HG03575 (cell line): ENCODE measurements around the gene CUL1.

Source experiments
- ATAC-seq: cut with Tn5 transposase; IDR thresholded peaks from one replicate; pipeline ENCODE4 v1.9.1; 2021; ENCODE audit not compliant: unreplicated experiment, insufficient number of reproducible peaks, low FRiP score; ENCODE audit errors: extremely low read depth

CUL1 gene

DNA sequence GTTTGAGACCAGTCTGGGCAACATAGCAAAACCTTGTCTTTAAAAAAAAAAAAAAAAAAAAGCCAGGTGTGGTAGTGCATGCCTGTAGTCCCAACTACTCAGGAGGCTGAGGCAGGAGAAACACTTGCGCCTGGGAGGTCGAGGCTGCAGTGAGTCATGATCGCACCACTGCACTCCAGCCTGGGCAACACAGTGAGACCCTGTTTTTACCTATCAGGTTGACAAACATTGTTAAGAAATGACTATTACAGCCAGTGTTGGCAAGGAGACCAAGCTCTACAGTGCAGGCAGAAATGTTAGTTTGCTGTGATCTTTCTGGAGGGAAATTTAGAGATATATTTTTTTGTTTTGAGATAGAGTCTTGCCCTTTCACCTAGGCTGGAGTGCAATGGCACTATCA lies 37.3 kb downstream of the CUL1 start:
- ATAC-seq: no peak

DNA sequence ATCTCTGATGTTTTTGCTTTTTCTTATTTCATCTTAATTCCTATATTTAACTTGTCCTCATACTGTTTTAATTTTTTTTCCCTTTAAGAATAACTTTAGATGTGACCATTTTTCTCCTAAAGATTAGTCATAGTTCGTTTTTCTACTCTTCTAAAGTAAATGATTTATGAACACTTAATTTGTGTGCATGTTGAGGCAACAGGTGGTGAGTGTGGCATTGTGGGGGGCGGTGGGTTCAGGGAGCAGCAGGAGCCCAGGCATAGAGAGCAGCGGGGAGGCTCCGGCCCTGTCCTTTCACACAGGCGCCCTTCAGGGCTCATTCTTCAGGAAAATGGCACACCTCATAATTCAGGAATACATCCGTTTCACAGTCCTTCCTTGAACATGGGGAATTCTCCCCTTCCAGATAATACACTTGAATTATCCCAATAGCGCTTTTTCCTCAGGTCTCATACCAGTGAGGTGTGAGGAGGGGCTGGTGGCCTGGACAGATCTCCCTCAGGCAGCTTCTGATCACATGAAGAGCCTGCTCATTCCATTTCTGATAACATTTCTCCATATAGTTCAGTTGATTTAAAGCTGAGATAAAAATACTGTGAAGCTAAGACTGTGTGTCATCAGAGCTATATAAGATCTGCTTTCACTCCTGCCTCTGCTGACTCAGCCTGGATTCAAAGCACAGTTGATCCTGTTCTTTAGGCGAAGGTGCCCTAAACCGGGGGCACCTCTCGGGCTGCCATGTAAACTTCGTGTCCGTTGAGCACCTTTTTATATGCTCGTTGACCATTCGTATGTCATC lies 40.2 kb downstream of the CUL1 start:
- ATAC-seq: no peak

DNA sequence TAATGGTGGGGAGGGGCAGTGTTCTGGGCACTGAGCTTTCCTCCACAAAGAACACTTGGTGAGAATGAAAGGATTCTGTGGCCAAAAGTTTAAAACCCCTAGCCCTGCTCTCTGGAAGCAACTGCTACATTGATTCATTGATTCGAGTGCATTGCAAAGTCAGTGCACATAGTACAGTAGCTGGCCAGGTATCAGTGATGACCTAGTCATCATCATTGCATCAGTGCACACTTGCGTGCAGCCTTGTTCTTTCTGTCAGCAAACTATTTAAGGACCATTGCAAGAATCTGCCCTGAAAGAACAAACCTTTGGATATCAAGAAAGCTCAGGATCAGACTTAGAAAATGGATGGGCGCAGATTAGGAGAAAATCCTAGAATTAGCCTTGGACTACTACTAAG lies 47.4 kb downstream of the CUL1 start:
- no peak for ATAC-seq

DNA sequence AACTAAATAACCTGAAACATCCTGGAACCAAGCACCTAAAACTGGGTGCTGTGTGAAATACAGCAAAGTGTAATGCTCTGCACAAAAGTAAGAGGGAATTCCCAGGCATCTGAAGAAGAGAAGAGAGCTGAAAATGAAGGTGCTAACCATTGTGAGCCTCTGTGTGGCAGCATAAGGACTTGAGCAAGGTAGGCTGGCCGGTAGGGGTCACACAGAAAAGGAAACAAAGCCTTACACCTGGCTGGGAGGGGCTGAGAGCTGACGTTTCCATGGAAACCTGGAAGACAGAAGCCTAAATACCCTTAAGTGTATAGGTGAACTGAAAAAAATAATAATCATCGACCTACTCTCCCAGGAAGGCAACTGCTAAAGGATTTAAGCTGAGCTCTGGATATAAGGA lies 48.6 kb downstream of the CUL1 start:
- ATAC-seq: no peak

DNA sequence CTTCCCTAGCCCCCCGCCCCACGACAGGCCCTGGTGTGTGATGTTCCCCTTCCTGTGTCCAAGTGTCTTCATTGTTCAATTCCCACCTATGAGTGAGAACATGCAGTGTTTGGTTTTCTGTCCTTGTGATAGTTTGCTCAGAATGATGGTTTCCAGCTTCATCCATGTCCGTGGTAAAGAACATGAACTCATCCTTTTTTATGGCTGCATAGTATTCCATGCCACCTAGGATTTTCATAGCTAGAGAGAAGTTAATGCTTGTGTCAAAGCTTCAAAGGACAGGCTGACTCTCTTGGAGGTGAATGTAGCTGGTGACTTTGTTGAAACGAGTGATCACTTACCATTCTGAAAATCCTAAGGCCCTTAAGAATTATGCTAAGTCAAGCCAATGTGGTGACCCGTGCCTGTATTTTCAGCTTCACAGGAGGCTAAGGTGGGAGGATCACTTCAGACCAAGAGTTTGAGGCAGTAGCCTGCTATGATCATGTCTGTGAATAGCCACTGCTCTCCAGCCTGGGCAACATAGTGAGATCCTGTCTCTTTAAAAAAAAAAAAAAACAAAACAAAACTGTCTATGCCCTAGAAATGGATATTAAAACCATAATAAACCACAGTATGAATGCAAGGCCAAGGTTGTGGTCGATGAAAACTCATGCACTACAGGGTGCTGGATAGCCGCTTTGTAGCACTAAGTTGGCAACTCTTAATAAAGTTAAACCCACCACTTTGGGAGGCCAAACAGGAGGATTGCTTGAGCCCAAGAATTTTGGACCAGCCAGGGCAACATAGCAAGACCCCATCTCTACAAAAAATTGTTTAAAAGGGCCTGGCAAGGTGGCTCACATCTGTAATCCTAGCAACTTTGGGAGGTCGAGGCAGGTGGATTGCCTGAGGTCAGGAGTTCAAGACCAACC lies 52.0 kb downstream of the CUL1 start:
- ATAC-seq: no peak

DNA sequence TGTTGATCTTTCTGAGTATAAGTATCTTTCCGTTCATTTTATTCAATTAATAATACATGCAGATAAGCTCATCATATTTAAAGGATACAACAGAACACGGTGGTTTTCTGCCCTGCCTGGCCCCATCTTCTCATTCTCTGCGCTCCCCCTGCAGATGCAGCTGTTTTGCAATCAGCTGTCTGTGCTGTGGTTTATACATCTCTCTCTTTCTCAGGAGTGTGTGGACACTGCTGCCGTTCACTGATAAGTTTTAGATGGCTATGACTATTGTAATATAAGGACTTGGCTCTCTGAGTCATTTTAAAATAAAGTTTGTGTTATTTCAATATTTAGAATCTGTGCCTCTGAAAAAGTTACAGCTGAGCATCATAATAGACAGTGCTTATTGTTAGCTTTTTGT lies 54.5 kb downstream of the CUL1 start:
- ATAC-seq: no peak

DNA sequence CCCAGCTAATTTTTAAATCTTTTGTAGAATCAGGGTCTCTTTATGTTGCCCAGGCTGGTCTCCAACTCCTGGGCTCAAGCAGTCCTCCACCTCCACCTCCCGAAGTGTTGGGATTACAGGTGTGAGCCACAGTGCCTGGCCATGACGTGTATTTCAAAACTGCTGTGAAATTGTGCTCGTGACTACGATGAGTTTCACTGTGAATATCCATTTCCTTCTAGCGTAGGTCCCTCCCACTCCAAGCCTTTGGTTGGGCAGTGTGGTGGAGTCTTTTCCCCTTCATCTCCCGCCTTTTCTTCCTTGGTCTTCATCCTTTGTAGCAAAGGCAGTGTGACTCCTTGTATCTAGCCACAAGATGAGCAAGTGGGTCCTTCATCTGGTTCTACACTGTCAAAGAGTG lies 56.2 kb downstream of the CUL1 start:
- ATAC-seq: no peak

DNA sequence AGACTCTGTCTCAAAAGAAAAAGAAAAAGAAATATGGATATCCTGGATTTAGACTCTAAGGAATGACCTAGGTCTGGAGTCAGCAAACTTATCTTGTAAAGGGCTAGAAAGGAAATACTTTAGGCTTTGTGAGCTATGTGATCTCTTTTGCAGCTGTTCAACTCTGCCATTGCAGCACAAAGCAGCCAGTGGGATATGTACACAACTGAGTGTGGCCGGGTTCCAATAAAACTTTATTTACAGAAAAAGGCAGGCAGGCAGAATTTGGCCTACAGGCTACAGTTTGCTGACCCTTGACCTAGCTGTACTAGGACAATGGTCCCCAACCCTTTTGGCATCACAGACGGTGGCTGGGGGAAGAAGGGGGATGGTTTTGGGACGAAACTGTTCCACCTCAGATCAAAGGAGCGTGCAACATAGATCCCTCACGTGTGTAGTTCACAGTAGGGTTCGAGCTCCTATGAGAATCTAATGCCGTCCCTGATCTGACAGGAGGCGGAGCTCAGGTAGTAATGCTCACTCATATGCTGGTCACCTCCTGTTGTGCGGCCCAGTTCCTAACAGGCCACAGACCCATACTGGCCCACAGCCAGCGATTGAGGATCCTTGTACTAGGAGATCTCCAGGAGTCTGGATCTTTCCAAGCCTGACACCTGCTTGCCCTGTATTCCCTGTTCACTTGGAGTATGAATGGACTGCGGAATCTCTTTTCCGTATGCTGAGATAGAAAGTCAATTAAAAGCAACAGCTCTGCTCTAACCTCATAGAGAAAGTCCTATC lies 63.0 kb downstream of the CUL1 start:
- ATAC-seq: no peak

DNA sequence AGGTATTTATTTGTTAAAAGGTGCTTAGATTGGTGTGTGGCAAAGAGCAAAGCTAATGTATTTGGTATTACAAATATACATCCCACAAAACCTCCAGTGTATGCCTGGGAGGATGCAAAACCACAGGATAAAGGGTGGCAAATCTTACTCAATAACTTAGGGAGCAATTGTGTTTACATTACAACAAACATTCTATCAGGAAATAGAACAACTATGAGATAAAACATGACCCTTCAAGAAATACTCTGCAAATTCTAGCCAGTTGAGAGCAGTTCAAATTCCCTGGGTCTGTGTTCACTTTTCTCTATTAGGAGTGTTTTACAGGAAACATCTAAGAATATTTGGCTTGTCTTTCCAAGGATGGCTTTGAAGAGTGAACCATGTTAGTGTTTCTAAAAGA lies 64.9 kb downstream of the CUL1 start:
- ATAC-seq: no peak

DNA sequence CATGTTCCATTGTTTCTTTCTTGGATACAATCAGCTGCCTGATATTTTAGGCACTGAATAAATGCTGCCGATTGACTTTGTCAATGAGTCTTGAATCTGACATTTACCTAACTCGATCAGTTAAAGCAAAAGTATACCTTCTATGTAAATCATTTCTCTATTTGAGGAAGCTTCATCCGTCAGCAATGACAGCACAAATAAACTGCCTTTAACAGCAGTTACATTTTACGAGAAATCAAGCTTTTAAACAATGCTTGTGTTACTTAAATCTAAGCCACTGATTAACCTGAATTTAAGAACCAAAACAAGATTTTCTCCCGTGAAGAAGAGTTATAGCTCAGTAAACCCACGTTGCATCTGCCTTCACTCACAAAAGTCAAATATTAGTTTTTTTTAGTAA lies 71.3 kb downstream of the CUL1 start:
- ATAC-seq: no peak

DNA sequence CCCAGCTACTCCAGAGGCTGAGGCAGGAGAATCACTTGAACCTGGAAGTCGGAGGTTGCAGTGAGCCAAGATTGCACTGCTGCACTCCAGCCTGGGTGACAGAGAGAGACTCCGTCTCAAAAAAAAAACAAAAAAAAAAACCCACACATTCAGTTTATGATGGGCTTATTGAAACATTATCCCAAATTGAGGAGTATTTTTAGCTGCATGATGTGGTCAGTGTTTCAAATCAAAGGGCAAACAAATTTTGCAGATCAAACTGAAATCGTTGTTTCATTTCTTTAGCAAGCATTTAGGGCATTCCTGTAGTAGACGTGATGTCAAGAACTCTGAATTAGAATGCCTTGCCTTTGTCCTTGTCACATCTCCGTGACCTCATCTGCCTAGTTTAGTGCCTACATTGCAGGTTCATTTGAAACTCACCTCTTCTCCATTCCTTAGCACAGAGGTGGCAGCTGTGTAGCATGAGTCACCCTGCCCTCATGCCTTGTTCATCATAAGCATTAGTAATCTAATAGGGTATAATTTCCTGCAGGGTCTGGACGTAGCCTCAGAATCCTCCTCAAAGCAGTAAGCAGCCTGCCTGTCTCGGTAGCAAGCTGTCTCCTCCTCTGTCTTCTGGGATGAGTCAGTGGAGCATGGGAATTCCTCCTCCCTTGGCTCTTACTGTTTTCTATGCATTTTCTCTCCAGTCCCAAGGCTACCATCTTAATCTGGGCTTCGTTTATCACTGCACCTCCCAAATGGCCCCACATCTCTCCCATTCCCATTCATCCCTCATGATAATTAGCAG lies 73.8 kb downstream of the CUL1 start:
- no peak for ATAC-seq

DNA sequence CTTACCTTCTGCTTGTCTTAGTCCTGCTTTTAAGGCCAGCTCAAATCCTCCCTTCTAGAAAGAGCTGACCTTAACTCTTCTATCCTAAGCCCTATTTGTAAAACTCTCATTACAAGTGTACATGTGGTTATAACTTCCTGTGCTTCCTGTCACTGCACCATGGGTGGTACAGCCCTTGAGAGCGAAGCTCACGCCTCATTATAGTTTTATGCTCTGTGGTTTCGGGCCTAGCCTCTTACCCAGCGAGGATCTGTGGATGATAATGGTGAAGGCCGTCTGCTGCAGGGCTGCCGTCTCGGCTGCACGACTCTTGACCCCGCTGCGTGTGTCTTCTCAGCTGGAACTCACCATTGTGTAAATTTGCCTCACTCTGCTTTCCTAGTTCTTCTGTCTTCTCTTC lies 74.6 kb downstream of the CUL1 start:
- peak; percentile 66 for ATAC-seq

DNA sequence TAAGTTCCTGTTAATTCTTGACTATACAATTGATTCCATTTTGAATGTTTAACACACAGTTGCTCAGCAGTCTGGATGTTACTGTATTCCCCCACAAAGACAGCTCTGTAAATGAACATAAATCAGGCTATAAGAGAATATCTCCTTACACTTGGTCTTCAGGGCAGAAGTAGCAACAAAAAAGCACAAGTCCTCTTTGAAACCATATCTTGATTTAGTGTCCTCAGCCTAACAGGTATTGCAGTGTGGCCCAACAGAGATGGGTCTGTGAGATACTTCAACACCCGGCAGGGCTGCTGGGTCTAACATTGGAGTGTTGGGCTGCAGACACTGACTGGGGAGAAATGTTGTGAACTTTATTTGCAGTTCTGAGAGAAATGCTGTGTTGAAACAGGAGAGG lies 75.8 kb downstream of the CUL1 start:
- no peak for ATAC-seq

DNA sequence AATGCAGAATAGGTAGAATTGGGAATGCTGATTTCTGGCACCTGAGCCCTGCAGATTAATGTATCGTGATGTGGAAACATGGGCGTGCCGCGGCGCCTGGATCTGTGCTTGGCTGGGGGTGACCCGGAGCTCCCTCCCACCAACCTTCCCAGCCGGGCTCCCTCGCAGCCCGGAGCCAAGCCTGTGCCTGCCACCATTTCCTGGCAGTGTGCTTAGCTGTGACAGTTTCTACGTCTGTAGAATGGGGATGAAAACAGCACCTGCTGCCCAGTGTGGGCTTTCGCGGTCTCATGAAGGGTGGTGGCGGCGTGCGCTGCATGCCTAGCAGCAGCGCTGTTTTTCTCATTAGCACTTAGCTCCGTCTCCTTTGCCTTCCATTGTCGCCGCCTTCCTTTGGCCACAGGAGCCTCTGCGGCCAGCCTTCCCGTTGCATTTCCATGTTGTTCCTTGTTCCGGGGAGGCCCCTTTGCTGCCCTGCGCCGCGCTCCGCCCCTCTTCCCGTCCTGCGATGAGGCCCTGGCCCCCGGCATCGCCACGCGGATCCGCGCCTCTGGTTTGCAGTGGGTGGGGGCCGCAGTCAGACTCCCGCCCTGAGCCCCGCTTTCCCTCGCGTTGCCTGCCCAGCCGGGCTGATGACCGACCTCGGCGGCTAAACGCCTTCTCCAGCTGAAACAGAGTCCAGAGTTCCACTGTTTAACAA lies 84.2 kb downstream of the CUL1 start:
- ATAC-seq: no peak

DNA sequence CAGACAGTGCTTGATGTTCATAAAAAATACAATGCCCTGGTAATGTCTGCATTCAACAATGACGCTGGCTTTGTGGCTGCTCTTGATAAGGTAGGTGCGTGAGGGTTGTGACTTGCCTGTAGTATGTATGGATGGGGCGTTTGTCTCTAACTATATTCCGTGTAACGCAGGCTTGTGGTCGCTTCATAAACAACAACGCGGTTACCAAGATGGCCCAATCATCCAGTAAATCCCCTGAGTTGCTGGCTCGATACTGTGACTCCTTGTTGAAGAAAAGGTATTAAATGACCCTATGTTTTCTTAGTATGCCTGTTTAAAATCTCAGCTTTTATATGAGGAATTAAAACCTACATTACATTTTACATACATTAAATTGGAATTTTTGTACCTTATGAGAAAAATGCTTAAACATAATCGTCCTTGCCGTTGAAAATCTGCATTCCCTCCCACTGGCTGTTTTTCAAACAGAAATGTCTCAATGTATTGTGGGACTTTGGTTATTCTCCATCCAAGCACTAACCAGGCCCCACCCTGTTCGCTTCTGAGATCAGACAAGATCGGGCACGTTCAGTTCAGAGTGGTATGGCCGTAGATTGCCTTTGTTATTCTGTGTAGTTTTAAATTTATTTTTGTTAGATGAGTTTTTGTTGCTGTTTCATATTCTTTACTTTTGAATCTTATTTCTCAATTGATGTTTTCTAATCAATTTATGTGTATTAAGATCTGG lies 85.3 kb downstream of the CUL1 start:
- no peak for ATAC-seq

DNA sequence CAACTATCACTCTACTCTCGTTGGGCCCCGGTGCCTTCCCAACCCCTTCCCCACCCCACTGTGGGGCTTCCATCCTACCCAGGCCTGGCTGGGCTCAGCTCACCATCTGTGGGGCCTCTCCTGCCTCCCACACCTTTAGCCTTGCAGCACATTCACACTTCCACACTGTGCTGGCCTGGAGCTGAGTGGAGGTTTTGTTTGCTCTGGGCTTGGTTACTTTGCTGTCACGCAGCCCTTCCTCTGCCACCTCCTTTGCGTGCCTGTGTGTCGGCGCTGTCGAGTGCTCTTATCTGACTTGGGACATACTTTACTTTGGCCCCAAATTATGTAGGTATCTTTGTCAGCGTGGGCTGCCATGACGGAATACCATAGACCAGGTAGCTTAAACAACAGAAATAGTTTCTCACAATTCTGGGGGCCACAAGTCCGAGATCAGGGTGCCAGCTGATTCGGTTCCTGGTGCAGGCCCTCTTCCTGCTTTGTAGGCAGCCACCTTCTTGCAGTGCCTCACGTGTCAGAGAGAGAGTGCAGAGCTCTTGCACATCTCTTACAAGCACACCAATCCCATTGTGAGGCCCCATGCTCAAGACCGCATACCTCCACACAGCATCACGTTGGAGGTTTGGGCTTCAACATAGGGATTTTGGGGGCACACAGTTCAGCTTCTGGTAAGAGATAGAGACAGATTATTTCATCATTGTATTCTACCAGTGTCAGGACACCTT lies 89.0 kb downstream of the CUL1 start:
- no peak for ATAC-seq

DNA sequence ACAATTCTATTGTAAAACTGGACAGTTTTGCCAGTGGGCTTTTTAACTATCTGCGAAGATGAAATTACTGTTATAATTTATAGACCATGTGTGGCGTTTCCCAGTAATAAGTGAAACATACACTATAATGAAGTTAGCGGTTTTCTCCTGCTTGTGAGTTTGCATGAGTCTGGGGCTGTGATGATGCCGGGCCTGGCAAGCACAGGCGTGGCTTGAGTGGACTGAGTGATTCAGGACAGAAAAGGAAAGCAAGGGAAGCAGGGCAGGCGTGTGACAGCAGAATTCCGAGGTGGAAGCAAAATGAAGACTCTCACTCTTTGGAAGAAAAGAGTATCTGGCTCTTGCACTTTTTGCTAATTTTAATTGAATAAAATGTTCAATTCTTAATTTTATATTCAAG lies 90.5 kb downstream of the CUL1 start:
- no peak for ATAC-seq
